Stomach (tissue), 4 donors: ENCODE results near the gene B4GALNT3.

ENCODE experiments used
- CTCF ChIP-seq, 7 experiments: fragments of 450-650 bp in 4 of 7; fragments of 200-600 bp in 3 of 7; sonication (generic) in 3 of 7; IDR thresholded peaks; one replicate each; pipeline ENCODE4 v1.5.1; 2016 to 2019; ENCODE audit warnings: antibody characterized with exemption in 7 of 7, control low read depth in 2 of 7, mild to moderate bottlenecking in 1 of 7
- EP300 ChIP-seq: sonication (generic); formaldehyde crosslinking; IDR thresholded peaks from one replicate; pipeline ENCODE4 v1.6.1; 2017; ENCODE audit warnings: antibody characterized with exemption
- POLR2A ChIP-seq, 4 donors: fragments of 450-650 bp; IDR thresholded peaks; one replicate each; pipeline ENCODE4 v1.6.1; 2016; ENCODE audit warnings: antibody characterized with exemption in 4 of 4, control low read depth in 2 of 4, mild to moderate bottlenecking in 1 of 4, moderate library complexity in 1 of 4
- POLR2AphosphoS5 ChIP-seq, 3 donors: sonication (generic); formaldehyde crosslinking; IDR thresholded peaks; one replicate each; pipeline ENCODE4 v1.6.1; 2016; ENCODE audit warnings: antibody characterized with exemption in 3 of 3

- TF ChIP-seq POLR2A (IDR thresholded peaks at IDR 0.05): no peak
- no peak for TF ChIP-seq CTCF (IDR thresholded peaks at IDR 0.05)
- TF ChIP-seq POLR2AphosphoS5 (IDR thresholded peaks at IDR 0.05): no peak
- TF ChIP-seq EP300: no peak
These were observed 121.6 kb downstream of the B4GALNT3 start for GRCh38 chr12:581321-581720.
